H54 (cell line): ENCODE measurements around the gene IDH2.

Experiments used
- DNase-seq: peaks from one replicate; pipeline ENCODE4 v3.0.0; 2011; ENCODE audit warnings: low spot score, mixed read lengths; ENCODE audit not compliant: insufficient read length
- FAIRE-seq: peaks from 3 replicates; lab custom pipeline; 2011; peaks lifted over from hg19 to GRCh38; lab: Jason Lieb, UNC
- POLR2A ChIP-seq: IDR thresholded peaks from 2 replicates; pipeline ENCODE4 v1.6.1; 2011; ENCODE audit warnings: low read depth, mild to moderate bottlenecking, low read length

Gene IDH2

DNA sequence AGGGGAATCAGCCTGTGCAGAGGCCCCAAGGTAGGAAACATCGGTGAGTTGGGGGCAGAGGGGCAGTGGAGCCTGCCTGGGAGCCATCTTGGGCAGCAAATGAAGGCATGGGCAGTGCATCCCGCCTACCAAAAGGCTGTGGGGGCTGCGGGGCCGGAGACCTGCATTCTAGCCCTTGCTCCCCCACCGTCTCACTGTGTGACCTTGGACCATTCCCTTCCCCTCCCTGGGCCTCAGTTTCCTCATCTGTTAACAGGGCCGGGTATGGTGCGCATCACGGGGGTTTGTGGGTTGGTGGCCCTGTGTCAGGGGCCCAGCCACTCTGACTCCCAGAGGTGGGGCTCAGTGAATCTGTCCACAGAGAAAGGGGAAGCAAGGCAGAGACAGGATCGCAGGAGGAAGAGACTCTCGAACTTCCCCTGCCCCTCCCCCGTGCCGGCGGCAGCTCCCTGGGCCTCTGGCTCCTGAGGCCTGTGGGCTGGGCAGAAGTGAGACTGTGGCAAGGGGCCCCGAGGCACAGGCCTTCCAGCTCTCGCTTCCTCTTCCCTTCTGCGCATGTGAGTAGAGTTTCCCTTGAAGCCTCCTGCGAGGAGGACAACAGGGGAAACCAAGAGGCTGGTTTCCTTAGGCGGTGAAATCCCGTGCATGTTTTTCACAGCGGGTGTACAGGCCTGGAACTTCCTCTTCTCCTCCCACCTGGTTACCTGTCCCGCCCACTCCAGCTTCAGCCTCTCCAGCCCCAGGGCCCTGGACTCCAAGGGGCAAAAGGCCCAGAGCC, 42.9 kb downstream of the IDH2 start:
- TF ChIP-seq POLR2A = no peak
- DNase-seq = no peak
- no peak for FAIRE-seq

DNA sequence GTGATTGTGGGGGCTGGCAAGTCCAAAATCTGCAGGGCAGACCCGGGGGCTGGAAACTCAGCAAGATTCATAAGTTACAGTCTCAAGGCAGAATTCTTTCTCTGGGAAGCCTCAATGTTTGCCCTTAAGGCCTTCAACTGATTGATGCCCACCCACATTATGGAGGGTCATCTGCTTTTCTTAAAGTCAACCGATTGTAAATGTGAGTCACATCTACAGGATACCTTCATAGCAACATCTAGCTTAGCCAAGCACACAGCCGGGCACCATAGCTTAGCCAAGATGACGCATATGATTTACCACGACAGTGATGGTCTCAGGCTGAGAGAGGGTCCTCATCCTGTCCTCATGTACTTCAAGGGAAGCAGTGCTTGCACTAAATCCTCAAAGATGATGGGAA, 43.5 kb downstream of the IDH2 start:
- DNase-seq = no peak
- TF ChIP-seq POLR2A = no peak
- FAIRE-seq = no peak

DNA sequence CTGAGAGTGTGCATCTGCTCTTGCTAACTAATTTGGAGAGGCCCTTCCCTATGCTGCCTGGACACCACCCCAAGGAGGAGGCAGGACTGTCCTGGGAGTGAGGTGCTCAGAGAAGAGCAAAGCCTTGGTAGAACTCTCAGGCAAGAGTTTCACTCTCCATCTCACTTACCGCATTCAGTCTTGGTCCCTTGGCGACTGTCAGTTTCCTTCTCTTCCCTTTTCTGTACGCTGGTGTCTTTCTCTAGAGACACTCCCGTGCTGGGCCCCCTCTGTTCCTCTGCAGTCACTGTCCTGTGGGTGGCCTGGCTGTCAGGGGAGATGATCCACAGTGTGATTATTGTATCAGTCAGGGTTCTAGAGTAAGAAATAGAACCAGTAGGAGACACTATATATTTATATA, 44.0 kb downstream of the IDH2 start:
- FAIRE-seq = no peak
- TF ChIP-seq POLR2A = no peak
- no peak for DNase-seq

GRCh38 chr15:90056529-90056928, 45.7 kb downstream of the IDH2 start:
- no peak for TF ChIP-seq POLR2A
- no peak for FAIRE-seq
- DNase-seq = no peak

- DNase-seq (no peak), FAIRE-seq (no peak)
- TF ChIP-seq POLR2A = no peak
These were observed 47.1 kb downstream of the IDH2 start for GRCh38 chr15:90055182-90055581.

DNA sequence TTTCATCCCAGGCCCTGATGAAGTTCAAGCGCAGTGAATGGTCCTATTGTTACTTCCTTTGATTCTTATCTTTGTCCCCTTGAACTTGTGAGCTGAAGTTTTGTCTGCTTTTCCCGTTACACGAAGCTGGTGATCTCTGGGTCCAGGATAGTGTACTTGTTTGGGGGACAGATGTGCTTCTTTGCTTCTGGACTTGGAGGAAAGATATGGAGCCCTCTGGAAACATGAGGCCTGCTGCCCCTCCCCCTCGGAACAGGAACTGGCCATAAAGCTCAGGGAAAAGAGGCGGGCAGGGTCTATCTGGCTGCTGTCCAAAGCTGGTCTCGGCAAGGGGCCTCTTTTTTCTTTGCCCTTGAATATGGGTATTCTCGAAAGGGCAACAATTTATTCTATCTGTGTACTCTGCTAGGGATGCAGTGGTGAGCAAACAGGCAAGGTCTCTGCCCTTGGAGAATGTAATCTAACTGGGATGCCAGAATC, 47.6 kb downstream of the IDH2 start:
- TF ChIP-seq POLR2A = no peak
- no peak for DNase-seq
- no peak for FAIRE-seq

- FAIRE-seq = no peak
- no peak for DNase-seq
- TF ChIP-seq POLR2A = no peak
These were observed 48.4 kb downstream of the IDH2 start for GRCh38 chr15:90053685-90054466.

- no peak for FAIRE-seq
- DNase-seq = no peak
- no peak for TF ChIP-seq POLR2A
These were observed 50.4 kb downstream of the IDH2 start for GRCh38 chr15:90051874-90052273.

DNA sequence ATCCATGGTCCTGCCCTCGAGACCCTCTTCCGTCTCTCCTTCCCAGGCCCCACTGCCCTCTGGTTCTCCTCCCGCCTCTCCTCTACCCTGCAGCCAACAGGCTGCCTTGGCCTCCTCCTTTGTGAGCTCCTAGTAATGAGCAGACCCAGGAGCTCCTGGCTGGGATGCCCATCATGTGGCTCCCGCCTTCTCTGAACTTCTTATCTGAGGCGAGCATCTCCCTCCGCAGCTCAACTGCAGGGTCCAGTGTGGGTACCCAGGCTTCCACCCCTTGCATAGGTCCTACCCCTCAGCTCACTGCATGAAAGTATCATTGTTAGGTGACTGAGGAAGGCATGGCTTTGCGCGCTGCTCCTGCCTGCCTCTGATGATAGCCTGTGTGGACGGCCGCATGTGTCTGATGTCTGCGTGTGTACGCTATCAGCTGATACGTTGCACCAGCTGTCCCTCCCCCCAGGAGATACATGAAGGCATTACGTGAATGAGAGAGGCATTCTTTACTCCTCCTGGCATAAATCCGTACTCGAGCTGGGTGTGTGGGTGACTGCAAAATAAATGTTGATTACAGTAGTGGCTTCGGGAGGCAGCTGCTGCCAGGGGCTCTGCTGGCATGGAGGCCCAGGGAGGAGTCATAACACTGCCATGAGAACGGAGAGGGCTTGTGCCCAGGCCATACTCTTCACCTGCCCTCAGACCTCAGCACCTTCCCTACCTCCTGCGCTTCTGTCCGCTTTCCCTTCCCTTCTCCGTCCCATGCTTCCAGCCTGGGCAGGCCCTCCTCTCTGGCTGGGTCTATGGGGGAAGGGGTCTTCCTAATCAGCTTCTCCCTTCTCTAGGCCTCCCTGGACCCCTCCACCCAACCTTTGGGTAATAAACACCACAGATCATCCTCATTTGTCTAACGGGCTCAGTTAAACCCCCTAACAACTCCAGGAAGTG, 52.3 kb downstream of the IDH2 start:
- TF ChIP-seq POLR2A = no peak
- DNase-seq (no peak), FAIRE-seq (no peak)

DNA sequence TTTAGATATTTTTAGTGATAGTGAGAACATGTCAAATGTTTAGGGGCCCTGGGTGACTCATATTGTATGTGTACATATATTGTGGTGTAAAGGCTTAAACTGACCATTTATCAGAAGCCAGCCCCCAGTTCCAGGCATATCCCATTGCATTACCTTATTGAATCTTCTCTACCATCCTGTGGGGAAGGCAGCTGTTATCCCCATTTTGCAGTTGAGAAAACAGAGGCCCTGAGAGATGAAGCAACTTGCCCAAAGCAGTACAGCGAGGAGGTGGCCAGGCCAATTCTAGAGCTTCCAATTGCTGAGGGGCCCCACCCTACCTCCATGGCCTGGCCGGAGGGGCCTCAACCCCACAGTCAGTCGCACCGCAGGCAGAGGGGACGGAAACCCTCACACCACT, 53.2 kb downstream of the IDH2 start:
- DNase-seq = no peak
- no peak for FAIRE-seq
- TF ChIP-seq POLR2A = no peak

GRCh38 chr15:90047956-90048575, 54.2 kb downstream of the IDH2 start:
- FAIRE-seq = no peak
- TF ChIP-seq POLR2A = no peak
- DNase-seq = no peak

GRCh38 chr15:90046911-90047392, 55.3 kb downstream of the IDH2 start:
- TF ChIP-seq POLR2A = no peak
- DNase-seq (no peak), FAIRE-seq (no peak)

DNA sequence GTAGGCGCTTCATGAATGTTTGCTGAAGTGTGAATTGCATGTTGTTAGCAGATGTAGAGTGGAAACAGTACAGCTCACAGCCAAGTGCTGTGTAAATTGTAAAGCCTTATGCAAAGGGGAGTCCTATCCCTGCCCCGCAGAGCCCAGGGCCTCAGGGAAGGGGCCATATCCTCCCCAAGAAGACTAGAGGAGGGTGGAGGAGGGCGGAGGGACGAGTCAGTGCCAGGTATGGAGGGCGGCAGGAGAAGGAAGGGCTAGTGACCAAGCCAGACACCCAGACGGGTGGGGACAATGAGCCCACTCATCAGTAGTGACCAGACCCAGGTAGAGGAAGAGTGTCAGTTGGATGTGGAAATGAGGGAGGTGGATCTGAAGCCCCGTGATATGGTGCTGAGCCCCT, 56.0 kb downstream of the IDH2 start:
- DNase-seq (no peak), FAIRE-seq (no peak)
- TF ChIP-seq POLR2A = no peak
